Astrocyte (in vitro differentiated cells and primary cell): ENCODE data around the gene TMEM184B. TPM values are rescaled to one million over a fixed set of nuclear protein-coding genes. Genes with fewer than 3 reads are reported as not detected.
A peak's percentile ranks its signal among the peaks of the same experiment; 100 is the strongest.

ENCODE experiments used
- DNase-seq: peaks from one replicate; pipeline ENCODE4 v3.0.0-alpha.2; 2010; ENCODE audit warnings: low read depth
- FAIRE-seq: peaks from 2 replicates; lab custom pipeline; 2011; peaks lifted over from hg19 to GRCh38; lab: Jason Lieb, UNC
- H2AFZ ChIP-seq: 2 replicates; pipeline ENCODE4 v1.6.0; 2012; ENCODE audit warnings: low read depth, low read length, inconsistent platforms
- H3K27ac ChIP-seq: 2 replicates; pipeline ENCODE4 v1.5.1; 2011; ENCODE audit warnings: low read depth, low read length, inconsistent platforms
- H3K27me3 ChIP-seq: 2 replicates; pipeline ENCODE4 v1.6.0; 2011; ENCODE audit warnings: low read length, inconsistent platforms; ENCODE audit not compliant: insufficient read depth
- H3K36me3 ChIP-seq: 2 replicates; pipeline ENCODE4 v1.5.1; 2011; ENCODE audit warnings: low read length, inconsistent platforms; ENCODE audit not compliant: insufficient read depth
- H3K4me1 ChIP-seq: 2 replicates; pipeline ENCODE4 v1.5.1; 2011; ENCODE audit warnings: low read length, inconsistent platforms; ENCODE audit not compliant: insufficient read depth
- H3K4me2 ChIP-seq: 2 replicates; pipeline ENCODE4 v1.6.0; 2012; ENCODE audit warnings: low read length, inconsistent platforms
- H3K4me3 ChIP-seq: 2 replicates; pipeline ENCODE4 v1.5.1; 2011; ENCODE audit warnings: low read depth, mild to moderate bottlenecking, low read length, inconsistent platforms; ENCODE audit not compliant: insufficient read depth
- H3K79me2 ChIP-seq: 2 replicates; pipeline ENCODE4 v1.6.0; 2012; ENCODE audit warnings: mild to moderate bottlenecking, low read length, inconsistent platforms; ENCODE audit not compliant: insufficient read depth
- H3K9ac ChIP-seq: 2 replicates; pipeline ENCODE4 v1.6.0; 2012; ENCODE audit warnings: mild to moderate bottlenecking, low read length, inconsistent platforms
- H3K9me3 ChIP-seq: 2 replicates; pipeline ENCODE4 v1.5.1; 2012; ENCODE audit warnings: low read depth, mild to moderate bottlenecking, low read length, inconsistent platforms; ENCODE audit not compliant: insufficient read depth
- H4K20me1 ChIP-seq: 2 replicates; pipeline ENCODE4 v1.6.0; 2012; ENCODE audit warnings: low read length, inconsistent platforms; ENCODE audit not compliant: insufficient read depth
- H3K27ac Mint-ChIP-seq: one replicate; pipeline ENCODE4 v1.8.0; 2021; ENCODE audit warnings: mild to moderate bottlenecking, mixed read lengths; ENCODE audit not compliant: unreplicated experiment
- H3K27me3 Mint-ChIP-seq: one replicate; pipeline ENCODE4 v1.8.0; 2021; ENCODE audit warnings: low read depth, mixed read lengths; ENCODE audit not compliant: unreplicated experiment
- H3K36me3 Mint-ChIP-seq: one replicate; pipeline ENCODE4 v1.8.0; 2021; ENCODE audit warnings: low read depth, mixed read lengths; ENCODE audit not compliant: unreplicated experiment
- H3K4me1 Mint-ChIP-seq: one replicate; pipeline ENCODE4 v1.8.0; 2021; ENCODE audit warnings: low read depth, mixed read lengths; ENCODE audit not compliant: unreplicated experiment
- H3K4me3 Mint-ChIP-seq: one replicate; pipeline ENCODE4 v1.8.0; 2021; ENCODE audit warnings: mild to moderate bottlenecking, moderate library complexity, mixed read lengths; ENCODE audit not compliant: unreplicated experiment
- H3K9me3 Mint-ChIP-seq: one replicate; pipeline ENCODE4 v1.8.0; 2021; ENCODE audit warnings: mild to moderate bottlenecking, mixed read lengths; ENCODE audit not compliant: unreplicated experiment
- CTCF ChIP-seq: IDR thresholded peaks from 2 replicates; pipeline ENCODE4 v1.5.1; 2011; ENCODE audit warnings: low read depth, mild to moderate bottlenecking, inconsistent platforms, low read length, moderate library complexity; ENCODE audit not compliant: insufficient read depth
- EZH2 ChIP-seq: IDR thresholded peaks from 2 replicates; pipeline ENCODE4 v1.6.1; 2012; ENCODE audit warnings: mild to moderate bottlenecking, low read length, inconsistent platforms; ENCODE audit not compliant: insufficient read depth
- total RNA-seq: library from RNA; stranded (reverse); gene quantifications from 2 replicates; pipeline ENCODE4 v1.2.1, GENCODE V29; 2021

Gene TMEM184B
- total RNA-seq, 1 donor from 2014 or later, result 109 TPM

DNA sequence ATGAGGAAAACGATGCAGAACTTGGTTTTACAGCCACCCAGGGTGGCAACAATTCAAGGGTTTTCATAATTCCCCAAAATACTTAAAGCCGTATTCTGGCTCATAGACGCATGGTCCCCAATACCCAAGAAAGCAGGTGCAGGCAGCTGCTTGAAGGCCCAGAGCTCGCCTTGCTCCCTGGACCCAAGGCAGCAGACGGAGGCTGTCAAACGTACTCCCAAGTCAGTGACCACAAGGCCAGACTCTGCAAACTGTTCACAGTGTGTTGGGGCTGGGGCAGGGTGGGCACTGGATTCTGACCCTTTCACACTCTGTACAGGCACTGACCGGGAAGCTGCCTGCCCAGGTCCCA, 21.5 kb downstream of the TMEM184B start:
- Histone ChIP-seq H3K79me2 (peaks cover 96% of the 10 kb centered on the region), H3K4me2 (no peak overlapping the region), H4K20me1 (peaks cover 87% of the 10 kb centered on the region), H3K27me3 (no peaks in the 10 kb centered on the region), H3K4me3 (no peak overlapping the region), H3K9ac (no peak overlapping the region), H2AFZ (no peak overlapping the region), H3K9me3 (no peaks in the 10 kb centered on the region), H3K36me3 (peaks cover 4% of the 10 kb centered on the region), H3K4me1 (no peaks in the 10 kb centered on the region), H3K27ac (no peak overlapping the region)
- no peak for FAIRE-seq
- H3K9me3 Mint-ChIP-seq, result peaks cover 3% of the 10 kb centered on the region
- no peak overlapping the region for H3K27ac Mint-ChIP-seq
- H3K4me3 Mint-ChIP-seq, result no peak overlapping the region
- no peak for TF ChIP-seq EZH2
- no peak for TF ChIP-seq CTCF
- H3K4me1 Mint-ChIP-seq, result no peaks in the 10 kb centered on the region
- DNase-seq, result no peak
- H3K27me3 Mint-ChIP-seq, result no peaks in the 10 kb centered on the region
- peaks cover 25% of the 10 kb centered on the region for H3K36me3 Mint-ChIP-seq

DNA sequence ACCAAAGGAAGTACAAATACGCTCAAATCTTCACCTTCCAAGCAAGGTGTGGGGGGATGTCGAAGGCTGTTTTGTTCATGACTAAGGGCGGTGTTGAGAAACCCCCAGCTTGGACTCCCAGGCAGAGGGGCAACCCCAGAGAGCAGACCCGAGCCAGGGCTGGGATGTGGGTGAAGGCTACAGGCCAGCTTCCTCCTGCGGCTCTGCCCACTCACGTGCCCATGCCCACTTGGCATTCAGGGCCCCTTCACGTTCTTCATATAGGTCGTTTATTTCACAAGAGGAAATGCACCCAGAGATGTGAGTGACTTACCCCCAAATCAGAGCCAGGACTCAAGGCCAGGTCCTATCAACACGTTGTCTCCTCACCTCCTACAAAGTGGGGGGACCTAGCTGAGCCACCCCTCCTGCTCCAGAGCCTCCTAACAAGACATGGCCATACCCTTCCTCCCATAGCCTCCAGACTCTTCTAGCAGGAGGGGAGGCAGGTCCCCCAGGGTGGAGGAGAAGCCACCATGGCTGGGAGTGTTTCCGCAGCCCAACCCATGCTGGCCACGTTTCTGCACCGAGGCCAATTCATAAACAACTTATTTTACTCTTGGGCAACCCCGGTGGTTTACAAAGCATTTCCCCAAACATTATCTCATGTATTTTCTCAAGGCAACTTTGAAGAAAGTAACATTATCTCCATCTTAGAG, 22.0 kb downstream of the TMEM184B start:
- Histone ChIP-seq H4K20me1 (peaks cover 89% of the 10 kb centered on the region), H3K79me2 (peaks cover 94% of the 10 kb centered on the region), H3K27me3 (no peaks in the 10 kb centered on the region), H3K9ac (no peak overlapping the region), H3K4me2 (no peak overlapping the region), H3K9me3 (no peaks in the 10 kb centered on the region), H3K27ac (no peak overlapping the region), H2AFZ (no peak overlapping the region), H3K36me3 (peaks cover 4% of the 10 kb centered on the region), H3K4me1 (no peaks in the 10 kb centered on the region), H3K4me3 (no peak overlapping the region)
- Mint-ChIP-seq H3K4me3 (no peak overlapping the region), H3K9me3 (peaks cover 3% of the 10 kb centered on the region), H3K36me3 (peaks cover 25% of the 10 kb centered on the region), H3K27ac (peak overlapping the region; percentile 34), H3K27me3 (no peaks in the 10 kb centered on the region), H3K4me1 (no peaks in the 10 kb centered on the region)
- FAIRE-seq (no peak), DNase-seq (no peak)
- TF ChIP-seq CTCF (no peak), EZH2 (no peak)

DNA sequence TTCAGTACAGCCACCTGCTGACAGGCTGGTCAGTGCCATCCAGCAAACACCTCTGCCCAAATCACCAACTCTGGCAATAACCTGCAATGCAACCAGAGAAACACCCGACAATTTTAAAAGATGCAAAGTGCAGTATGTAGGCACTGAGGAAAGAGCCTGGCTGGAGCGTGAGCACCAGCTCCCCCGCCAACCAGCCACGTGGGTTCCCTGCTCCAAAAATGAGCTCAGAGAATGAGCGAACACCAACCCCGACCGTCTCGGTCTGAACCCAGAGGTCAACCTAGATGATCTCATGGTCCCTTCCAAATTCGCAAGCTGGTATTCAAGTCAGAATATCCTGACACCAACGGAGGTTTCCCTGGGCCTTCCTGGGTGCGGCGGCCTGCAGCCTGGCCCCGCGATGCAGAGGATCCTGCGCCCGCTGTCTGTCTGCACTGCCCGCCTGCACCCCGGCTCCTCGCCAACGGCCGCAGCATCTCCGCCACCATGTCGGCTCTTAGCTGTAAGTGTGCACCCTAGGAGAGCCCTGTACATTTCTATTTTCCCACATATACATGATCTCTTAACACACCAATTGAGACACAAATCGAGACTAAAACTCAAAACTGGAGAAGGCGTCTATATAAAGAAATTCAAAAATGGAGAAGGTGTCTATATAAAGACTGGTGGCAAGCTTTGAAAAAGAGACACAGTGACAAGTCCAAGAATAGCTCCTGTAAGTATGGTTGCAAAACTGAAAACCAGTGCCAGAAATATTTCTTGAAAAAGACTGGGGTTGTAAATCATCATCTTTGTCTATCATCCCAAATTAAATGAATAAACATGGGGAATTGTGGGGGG, 22.8 kb downstream of the TMEM184B start:
- FAIRE-seq (no peak), DNase-seq (no peak)
- peak overlapping the region; percentile 34 for H3K27ac Mint-ChIP-seq
- peaks cover 87% of the 10 kb centered on the region for H3K79me2 ChIP-seq
- H3K9me3 Mint-ChIP-seq, result peaks cover 3% of the 10 kb centered on the region
- no peak for TF ChIP-seq EZH2
- TF ChIP-seq CTCF, result no peak
- H3K4me3 Mint-ChIP-seq, result no peak overlapping the region
- H3K9me3 ChIP-seq, result no peaks in the 10 kb centered on the region
- no peak overlapping the region for H3K9ac ChIP-seq
- no peak overlapping the region for H3K4me2 ChIP-seq
- no peak overlapping the region for H2AFZ ChIP-seq
- no peak overlapping the region for H3K4me3 ChIP-seq
- H3K4me1 Mint-ChIP-seq, result no peaks in the 10 kb centered on the region
- H4K20me1 ChIP-seq, result peaks cover 83% of the 10 kb centered on the region
- H3K36me3 ChIP-seq, result peaks cover 4% of the 10 kb centered on the region
- H3K27ac ChIP-seq, result no peak overlapping the region
- H3K4me1 ChIP-seq, result no peaks in the 10 kb centered on the region
- no peaks in the 10 kb centered on the region for H3K27me3 ChIP-seq
- H3K36me3 Mint-ChIP-seq, result peaks cover 24% of the 10 kb centered on the region
- H3K27me3 Mint-ChIP-seq, result no peaks in the 10 kb centered on the region
